ENCODE data around the gene HP1BP3.

The HP1BP3 gene

GRCh38 chr1:20712215-20712577, 74.9 kb downstream of the HP1BP3 start:
- H3K4me2 ChIP-seq (ENCODE audit: low read depth, low read length, poor library complexity, severe bottlenecking) = no peak overlapping the region
- no peaks in the 10 kb centered on the region for H4K20me1 ChIP-seq (ENCODE audit: insufficient read depth, low read length, poor library complexity, severe bottlenecking)
- TF ChIP-seq CTCF (conservative IDR thresholded peaks at IDR 0.05; ENCODE audit: low read length) (no peak), EZH2phosphoT487 (IDR thresholded peaks at IDR 0.05; ENCODE audit: borderline replicate concordance) (no peak)
- no peak overlapping the region for H3K9ac ChIP-seq (ENCODE audit: low read depth, low read length, poor library complexity, severe bottlenecking)
- H2AFZ ChIP-seq (ENCODE audit: low read length) = no peak overlapping the region
- no peaks in the 10 kb centered on the region for H3K79me2 ChIP-seq (ENCODE audit: insufficient read depth, low read length)
- H3K9me2 ChIP-seq (replicated peaks; ENCODE audit: low read depth, low read length) = no peaks in the 10 kb centered on the region
- H3K36me3 ChIP-seq (ENCODE audit: insufficient read depth, low read length) = no peaks in the 10 kb centered on the region
- H3K9me3 ChIP-seq (ENCODE audit: insufficient read depth, low read depth, low read length) = no peaks in the 10 kb centered on the region
- H3F3A ChIP-seq (ENCODE audit: low read depth) = no peaks in the 10 kb centered on the region
- H3K4me1 ChIP-seq (ENCODE audit: insufficient read depth, low read length, poor library complexity, severe bottlenecking) = no peaks in the 10 kb centered on the region
- no peak overlapping the region for H3K4me3 ChIP-seq (ENCODE audit: low read length, poor library complexity, severe bottlenecking)
- no peaks in the 10 kb centered on the region for H3K27me3 ChIP-seq (ENCODE audit: insufficient read depth, low read length, poor library complexity, severe bottlenecking)

DNA sequence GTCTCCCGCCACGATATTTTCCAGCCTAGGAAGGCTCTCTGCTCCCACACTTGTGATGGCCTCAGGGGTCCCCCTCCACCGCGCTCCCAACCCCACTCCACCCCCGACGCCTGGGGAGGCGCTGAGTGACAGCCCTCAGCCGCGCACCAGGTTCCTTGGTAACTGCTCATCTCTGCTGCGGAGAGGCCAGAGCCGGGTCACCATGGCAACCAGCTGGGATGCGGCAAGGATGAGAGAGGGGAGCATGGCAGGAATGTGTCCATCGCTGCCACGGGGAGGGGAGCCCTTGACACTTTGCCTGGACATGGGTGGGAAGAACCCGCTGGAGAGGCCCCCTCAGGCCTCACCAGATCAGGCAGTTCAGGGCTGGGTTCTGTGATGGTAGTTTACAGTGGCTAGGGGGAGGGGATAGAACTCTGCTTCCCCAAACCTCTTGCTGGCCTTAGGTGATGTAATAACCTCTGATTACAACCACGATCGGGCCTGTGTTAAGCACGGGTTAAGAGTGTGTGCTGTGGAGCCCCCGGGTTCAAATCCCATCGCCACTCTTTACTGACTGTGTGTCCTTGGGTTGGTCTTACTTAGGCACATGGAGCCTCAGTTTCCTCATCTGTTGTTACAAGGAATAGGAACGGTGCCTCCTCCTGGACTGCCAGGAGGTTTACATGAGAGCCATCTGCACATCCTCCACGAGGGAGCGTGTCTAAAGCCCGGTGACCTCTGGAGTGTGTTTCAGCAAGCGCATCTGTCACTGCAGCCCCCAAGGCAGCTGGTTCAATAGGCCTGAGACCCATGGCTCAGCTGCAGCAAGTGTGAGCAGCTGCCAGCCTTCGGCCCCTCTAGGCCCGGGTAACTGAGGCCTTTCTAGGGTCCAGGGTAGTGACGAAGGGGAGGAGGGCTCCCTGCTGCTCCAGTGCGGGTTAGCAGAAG, 75.6 kb downstream of the HP1BP3 start:
- Histone ChIP-seq H3K9me2 (replicated peaks; ENCODE audit: low read depth, low read length) (no peaks in the 10 kb centered on the region), H3K4me3 (ENCODE audit: low read length, poor library complexity, severe bottlenecking) (no peak overlapping the region), H3F3A (ENCODE audit: low read depth) (no peaks in the 10 kb centered on the region), H3K4me2 (ENCODE audit: low read depth, low read length, poor library complexity, severe bottlenecking) (no peak overlapping the region), H3K4me1 (ENCODE audit: insufficient read depth, low read length, poor library complexity, severe bottlenecking) (no peaks in the 10 kb centered on the region), H3K9ac (ENCODE audit: low read depth, low read length, poor library complexity, severe bottlenecking) (no peak overlapping the region), H3K27me3 (ENCODE audit: insufficient read depth, low read length, poor library complexity, severe bottlenecking) (no peaks in the 10 kb centered on the region), H4K20me1 (ENCODE audit: insufficient read depth, low read length, poor library complexity, severe bottlenecking) (no peaks in the 10 kb centered on the region), H3K9me3 (ENCODE audit: insufficient read depth, low read depth, low read length) (no peaks in the 10 kb centered on the region), H3K79me2 (ENCODE audit: insufficient read depth, low read length) (no peaks in the 10 kb centered on the region), H2AFZ (ENCODE audit: low read length) (no peak overlapping the region), H3K36me3 (ENCODE audit: insufficient read depth, low read length) (no peaks in the 10 kb centered on the region)
- TF ChIP-seq CTCF (conservative IDR thresholded peaks at IDR 0.05; ENCODE audit: low read length) (no peak), EZH2phosphoT487 (IDR thresholded peaks at IDR 0.05; ENCODE audit: borderline replicate concordance) (no peak)

DNA sequence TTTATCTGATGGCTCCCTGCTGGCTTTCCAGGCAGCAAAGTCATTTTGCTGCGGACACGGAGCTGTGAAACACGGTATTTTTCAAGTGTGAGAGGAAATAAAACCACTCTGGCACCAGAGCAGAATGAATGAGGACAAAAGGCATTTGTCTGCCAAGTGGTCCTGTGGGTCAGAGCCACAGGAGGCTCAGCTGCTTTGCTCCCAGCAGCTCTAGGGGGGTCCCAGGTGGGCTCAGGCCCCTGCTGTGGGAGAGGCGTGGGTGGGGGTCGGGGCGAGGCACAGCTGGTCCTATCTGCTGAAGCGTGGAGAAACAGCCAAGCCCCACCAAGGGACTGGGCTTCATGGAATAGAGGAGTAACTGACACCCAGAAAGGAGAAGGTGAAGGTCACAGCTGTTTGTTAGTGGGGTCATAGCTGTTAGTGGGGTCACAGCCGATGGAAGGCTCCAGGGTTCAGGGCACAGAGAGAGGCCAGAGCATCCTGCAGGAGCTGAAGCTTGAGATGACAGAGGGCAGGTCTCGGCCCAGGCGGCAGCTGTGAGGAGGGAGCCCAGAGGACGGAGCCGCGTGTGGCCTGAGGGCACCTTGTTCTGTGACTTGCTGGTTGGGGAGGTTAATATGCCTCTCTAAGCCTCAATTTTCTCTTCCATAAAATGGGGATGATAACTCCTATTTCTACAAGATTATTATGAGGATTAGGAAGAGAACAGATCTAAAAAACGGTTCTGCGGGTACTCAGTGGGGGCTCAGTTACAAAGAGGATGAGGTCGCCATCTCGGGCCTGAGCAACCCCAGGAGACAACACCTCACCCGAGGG, 76.4 kb downstream of the HP1BP3 start:
- H3K9me3 ChIP-seq (ENCODE audit: insufficient read depth, low read depth, low read length) = no peaks in the 10 kb centered on the region
- no peaks in the 10 kb centered on the region for H3K27me3 ChIP-seq (ENCODE audit: insufficient read depth, low read length, poor library complexity, severe bottlenecking)
- no peak for TF ChIP-seq CTCF (conservative IDR thresholded peaks at IDR 0.05; ENCODE audit: low read length)
- TF ChIP-seq EZH2phosphoT487 (IDR thresholded peaks at IDR 0.05; ENCODE audit: borderline replicate concordance) = no peak
- H3K4me2 ChIP-seq (ENCODE audit: low read depth, low read length, poor library complexity, severe bottlenecking) = no peak overlapping the region
- no peaks in the 10 kb centered on the region for H3F3A ChIP-seq (ENCODE audit: low read depth)
- no peak overlapping the region for H3K9ac ChIP-seq (ENCODE audit: low read depth, low read length, poor library complexity, severe bottlenecking)
- H3K79me2 ChIP-seq (ENCODE audit: insufficient read depth, low read length) = no peaks in the 10 kb centered on the region
- H2AFZ ChIP-seq (ENCODE audit: low read length) = no peak overlapping the region
- H3K9me2 ChIP-seq (replicated peaks; ENCODE audit: low read depth, low read length) = no peaks in the 10 kb centered on the region
- no peaks in the 10 kb centered on the region for H3K4me1 ChIP-seq (ENCODE audit: insufficient read depth, low read length, poor library complexity, severe bottlenecking)
- H4K20me1 ChIP-seq (ENCODE audit: insufficient read depth, low read length, poor library complexity, severe bottlenecking) = no peaks in the 10 kb centered on the region
- H3K36me3 ChIP-seq (ENCODE audit: insufficient read depth, low read length) = no peaks in the 10 kb centered on the region
- no peak overlapping the region for H3K4me3 ChIP-seq (ENCODE audit: low read length, poor library complexity, severe bottlenecking)
